ENCODE results near the gene CDKL1.

CDKL1 gene

DNA sequence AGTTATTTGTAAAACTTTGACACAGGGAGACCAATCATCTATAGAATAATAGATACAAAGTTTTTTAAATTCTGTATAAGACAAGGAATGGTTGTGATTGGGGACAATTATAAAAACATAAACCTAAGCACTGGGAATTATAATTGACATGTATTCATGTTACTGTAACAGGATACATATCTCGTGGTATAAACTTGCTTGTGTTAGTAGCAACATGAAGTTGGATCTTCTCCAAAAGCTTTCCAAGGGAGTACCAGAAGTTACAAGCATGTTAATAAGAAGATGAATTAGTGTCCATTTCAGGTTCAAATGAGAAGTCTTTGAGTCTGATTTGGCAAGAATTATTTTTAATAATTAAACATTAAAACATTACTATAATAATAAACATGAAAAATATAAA is 42.2 kb downstream of the CDKL1 start:
- H3K36me3 Mint-ChIP-seq, result peaks cover 6% of the 10 kb centered on the region
- DNase-seq (ENCODE audit: low spot score in 2 of 2) (no peak), ATAC-seq (no peak)
- H3K4me3 Mint-ChIP-seq, result no peak overlapping the region
- H3K9me3 Mint-ChIP-seq, result no peaks in the 10 kb centered on the region
- H3K27ac Mint-ChIP-seq, result no peak overlapping the region
- H3K4me1 Mint-ChIP-seq, result peaks cover 6% of the 10 kb centered on the region

DNA sequence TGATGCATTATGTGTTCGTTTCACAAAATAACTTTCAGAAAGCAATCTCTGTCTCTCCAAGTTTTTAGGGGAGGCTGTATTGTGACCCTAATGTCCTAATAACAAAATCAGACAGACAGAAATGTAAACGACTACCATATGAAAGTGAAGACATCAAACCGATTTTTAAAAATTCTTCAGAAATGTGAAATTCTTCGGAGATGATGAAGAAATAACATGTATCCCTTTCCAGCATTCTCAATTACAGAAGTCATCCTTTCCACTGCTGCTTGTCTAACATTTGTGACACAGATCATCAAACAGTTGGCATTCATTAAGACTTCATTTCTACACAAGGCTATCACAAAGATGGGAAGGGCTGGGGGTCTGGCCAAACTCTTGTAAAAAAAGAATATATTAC is 43.6 kb downstream of the CDKL1 start:
- Mint-ChIP-seq H3K36me3 (no peaks in the 10 kb centered on the region), H3K9me3 (no peaks in the 10 kb centered on the region), H3K4me1 (peaks cover 6% of the 10 kb centered on the region), H3K4me3 (no peak overlapping the region), H3K27ac (no peak overlapping the region)
- ATAC-seq (no peak), DNase-seq (ENCODE audit: low spot score in 2 of 2) (no peak)

DNA sequence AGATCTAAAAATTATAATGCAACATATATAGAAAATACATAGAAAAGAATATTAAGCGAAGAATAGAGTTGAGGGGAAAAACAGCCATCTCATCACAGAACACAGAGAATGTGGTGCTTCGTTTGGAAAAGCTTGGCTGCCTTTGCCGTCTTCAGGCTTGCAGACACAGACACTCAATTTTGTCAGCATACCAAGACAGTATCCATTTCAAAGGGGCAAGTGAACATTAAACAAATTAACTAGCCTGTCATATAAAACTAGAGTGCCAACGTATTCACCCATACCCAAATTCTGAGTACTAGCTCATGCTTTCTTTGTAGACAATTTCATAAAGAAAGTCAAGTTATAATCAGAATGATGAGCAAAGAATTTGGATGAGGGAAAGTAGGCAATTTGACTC is 44.1 kb downstream of the CDKL1 start:
- ATAC-seq, result no peak
- Mint-ChIP-seq H3K4me3 (no peak overlapping the region), H3K27ac (no peak overlapping the region), H3K9me3 (no peaks in the 10 kb centered on the region), H3K36me3 (no peaks in the 10 kb centered on the region), H3K4me1 (peaks cover 4% of the 10 kb centered on the region)
- DNase-seq (ENCODE audit: low spot score in 2 of 2), result no peak

DNA sequence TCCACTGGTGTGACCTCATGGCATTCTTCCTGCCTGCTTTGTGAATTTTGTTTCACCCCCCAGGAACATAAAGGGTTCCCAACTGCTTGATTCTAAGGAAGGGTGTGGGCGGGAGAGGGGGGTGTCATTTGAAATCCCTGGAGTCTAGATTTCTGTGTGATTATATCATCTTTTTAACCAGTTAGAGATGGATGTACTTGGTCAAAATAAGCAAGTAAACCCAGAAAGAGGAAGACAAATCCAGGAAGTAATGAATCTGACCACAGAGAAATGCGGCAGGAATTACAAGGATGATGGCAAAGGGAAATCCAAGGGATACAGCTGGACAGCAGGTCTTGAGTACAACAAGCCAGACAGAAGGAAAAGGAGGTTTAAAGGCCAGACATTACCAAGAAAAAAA is 45.7 kb downstream of the CDKL1 start:
- DNase-seq (ENCODE audit: low spot score in 2 of 2) (no peak), ATAC-seq (no peak)
- Mint-ChIP-seq H3K36me3 (no peaks in the 10 kb centered on the region), H3K9me3 (no peaks in the 10 kb centered on the region), H3K27ac (no peak overlapping the region), H3K4me1 (no peaks in the 10 kb centered on the region), H3K4me3 (no peak overlapping the region)

DNA sequence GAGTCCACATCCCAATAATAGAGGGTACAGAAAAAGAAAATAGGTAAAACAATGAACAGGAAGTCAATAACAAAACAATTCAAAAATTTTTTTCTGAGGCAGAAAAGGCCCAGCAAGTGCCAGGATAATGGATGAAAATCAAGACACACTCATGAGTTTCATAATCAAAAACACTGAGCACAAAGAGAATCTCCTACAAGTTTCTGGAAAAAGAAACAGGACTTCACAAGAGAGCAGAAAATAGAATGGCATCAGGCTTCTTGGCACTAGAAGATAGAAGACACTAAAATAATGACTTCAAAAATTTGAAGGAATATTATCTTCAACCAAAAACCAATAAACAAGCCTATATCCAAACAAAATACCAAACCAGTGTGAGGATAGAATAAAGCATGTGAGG is 47.7 kb downstream of the CDKL1 start:
- no peaks in the 10 kb centered on the region for H3K9me3 Mint-ChIP-seq
- H3K27ac Mint-ChIP-seq, result no peak overlapping the region
- H3K36me3 Mint-ChIP-seq, result no peaks in the 10 kb centered on the region
- peaks cover 11% of the 10 kb centered on the region for H3K4me1 Mint-ChIP-seq
- no peak for DNase-seq (ENCODE audit: low spot score in 2 of 2)
- ATAC-seq, result no peak
- no peak overlapping the region for H3K4me3 Mint-ChIP-seq

DNA sequence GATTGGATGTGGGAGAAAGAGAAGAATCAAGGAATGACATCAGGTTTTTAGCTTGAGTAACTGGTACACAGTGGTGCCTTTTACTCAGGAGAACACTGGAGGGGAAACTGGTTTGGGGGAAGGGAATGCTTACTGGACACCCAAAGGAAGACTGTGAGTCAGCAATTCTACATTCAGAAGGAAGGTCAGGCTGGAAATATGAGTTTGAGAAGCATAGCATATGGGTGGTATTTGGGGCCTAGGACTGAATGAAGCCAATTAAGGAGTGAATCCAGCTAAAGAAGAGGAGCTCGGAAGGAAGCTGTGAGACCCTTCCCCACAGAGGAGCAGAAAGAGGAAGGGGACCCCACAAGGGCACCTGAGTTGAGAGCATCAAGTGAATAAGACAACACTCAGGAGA is 49.2 kb downstream of the CDKL1 start:
- ATAC-seq, result no peak
- no peak for DNase-seq (ENCODE audit: low spot score in 2 of 2)
- Mint-ChIP-seq H3K9me3 (no peaks in the 10 kb centered on the region), H3K4me3 (no peak overlapping the region), H3K4me1 (peaks cover 18% of the 10 kb centered on the region), H3K36me3 (no peaks in the 10 kb centered on the region), H3K27ac (peak overlapping the region; percentile 32)

DNA sequence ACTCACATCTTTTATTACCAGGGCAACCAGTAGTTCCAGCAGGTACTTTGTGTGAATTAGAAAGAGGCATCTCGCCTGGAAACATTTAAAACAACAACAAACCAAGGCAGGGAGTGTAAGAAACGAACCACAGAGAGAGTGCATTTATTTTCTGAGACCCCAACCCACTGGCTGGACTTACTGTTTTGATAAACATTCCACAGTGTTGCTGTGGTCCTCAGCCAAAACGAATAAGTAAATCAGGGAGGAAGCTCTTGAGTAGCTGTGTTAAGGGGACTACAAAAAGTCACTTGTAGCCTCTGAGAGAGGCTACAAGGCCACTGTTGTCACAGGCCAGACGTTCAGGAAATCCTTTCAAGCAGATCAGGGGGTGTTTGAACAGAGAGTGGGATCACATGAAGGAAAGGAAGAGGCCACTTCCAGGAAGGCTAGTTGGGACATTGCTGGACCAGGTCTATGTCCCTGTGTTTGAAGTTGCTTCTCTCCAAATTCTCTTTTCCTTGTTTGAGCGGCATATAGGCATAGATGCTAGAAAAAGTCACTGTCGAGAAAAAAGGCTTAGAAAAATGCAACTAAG is 50.7 kb downstream of the CDKL1 start:
- no peaks in the 10 kb centered on the region for H3K36me3 Mint-ChIP-seq
- no peak for ATAC-seq
- DNase-seq (ENCODE audit: low spot score in 2 of 2), result no peak
- H3K4me3 Mint-ChIP-seq, result no peak overlapping the region
- H3K27ac Mint-ChIP-seq, result no peak overlapping the region
- H3K9me3 Mint-ChIP-seq, result no peaks in the 10 kb centered on the region
- peaks cover 18% of the 10 kb centered on the region for H3K4me1 Mint-ChIP-seq

DNA sequence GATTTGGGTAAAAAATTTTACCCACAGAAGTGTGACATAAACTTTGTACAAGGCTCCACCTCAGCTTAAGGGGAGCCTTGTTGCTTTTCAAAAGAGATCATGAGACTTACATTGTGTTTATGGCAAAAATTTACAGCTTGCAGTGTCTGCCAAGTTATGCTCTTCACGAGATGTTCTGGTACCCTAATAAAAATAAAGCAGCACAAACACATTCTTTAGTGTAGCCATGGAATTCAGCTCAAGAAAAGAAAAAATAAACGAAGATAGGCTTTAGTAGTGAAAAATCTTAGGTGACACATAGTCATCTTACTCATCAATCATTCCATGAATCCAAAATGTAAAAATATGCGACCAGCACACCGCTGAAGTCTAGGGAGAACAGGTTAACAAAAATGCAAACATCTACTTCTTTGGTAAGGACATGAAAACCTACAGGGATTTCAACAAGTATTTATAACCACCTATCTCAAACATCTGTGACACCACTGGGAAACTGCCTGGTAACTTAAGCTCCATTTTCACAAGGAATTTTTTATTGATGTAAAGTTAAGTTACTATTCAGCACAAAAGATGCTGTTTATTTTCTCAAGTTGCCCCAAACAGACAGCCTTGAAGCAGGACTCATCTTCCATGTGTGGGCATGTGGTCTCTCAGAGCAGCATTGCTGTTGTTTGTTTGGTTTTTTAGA is 51.7 kb downstream of the CDKL1 start:
- Mint-ChIP-seq H3K27ac (peak overlapping the region; percentile 79), H3K4me1 (peaks cover 18% of the 10 kb centered on the region), H3K36me3 (no peaks in the 10 kb centered on the region), H3K9me3 (no peaks in the 10 kb centered on the region), H3K4me3 (no peak overlapping the region)
- DNase-seq (ENCODE audit: low spot score in 2 of 2) (no peak), ATAC-seq (no peak)

DNA sequence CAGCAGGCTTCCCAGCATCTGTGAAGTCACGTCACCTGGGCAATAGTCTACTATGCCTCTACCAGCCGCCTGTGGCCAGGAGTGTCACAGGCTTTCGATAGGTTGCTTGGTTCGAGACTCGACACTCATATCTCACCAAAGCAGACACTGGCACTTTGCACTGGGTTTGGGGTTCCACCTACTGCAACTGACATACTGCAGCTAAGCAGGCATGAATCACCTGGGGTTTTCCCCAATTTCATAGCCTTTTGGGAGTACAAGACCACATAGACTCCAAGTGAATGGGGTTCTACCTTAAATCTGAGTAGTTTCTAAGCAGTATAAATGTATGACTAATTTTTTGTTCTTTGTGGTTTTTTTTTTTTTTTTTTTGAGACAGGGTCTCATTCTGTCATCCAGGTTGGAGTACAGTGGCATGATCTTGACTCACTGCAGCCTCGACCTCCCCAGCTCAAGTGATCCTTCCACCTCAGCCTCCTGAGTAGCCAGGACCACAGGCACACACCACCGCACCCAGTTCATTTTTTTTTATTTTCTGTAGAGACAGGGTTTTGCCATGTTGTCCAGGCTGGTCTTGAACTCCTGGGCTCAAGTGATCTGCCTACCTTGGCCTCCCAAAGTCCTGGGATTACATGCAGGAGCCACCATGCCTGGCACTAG is 52.4 kb downstream of the CDKL1 start:
- ATAC-seq, result peak; percentile 99
- Mint-ChIP-seq H3K27ac (peak overlapping the region; percentile 79), H3K9me3 (no peaks in the 10 kb centered on the region), H3K36me3 (no peaks in the 10 kb centered on the region), H3K4me3 (no peak overlapping the region), H3K4me1 (peaks cover 18% of the 10 kb centered on the region)
- peak; percentile 41 to 81 for DNase-seq (ENCODE audit: low spot score in 2 of 2)

DNA sequence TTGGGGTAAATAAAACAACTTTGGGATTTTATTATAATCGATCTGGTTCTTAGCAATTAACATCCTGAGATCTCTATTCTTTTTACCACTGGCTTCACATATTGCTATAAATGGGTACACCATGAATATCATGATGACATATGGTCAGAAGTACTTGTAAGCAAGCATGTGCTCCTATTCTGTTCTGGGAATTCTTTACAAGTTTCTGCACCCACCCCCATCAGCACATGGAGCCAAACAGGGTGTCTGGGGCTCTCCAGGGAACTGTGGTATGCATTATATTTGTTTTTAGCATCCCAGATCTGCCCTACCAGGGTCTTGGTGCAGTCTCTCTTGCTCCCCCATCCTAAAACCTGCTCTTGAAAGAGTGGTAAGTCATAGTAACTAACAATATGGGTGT is 53.2 kb downstream of the CDKL1 start:
- DNase-seq (ENCODE audit: low spot score in 2 of 2) (no peak), ATAC-seq (no peak)
- Mint-ChIP-seq H3K4me3 (no peak overlapping the region), H3K27ac (peak overlapping the region; percentile 79), H3K4me1 (peaks cover 18% of the 10 kb centered on the region), H3K9me3 (no peaks in the 10 kb centered on the region), H3K36me3 (no peaks in the 10 kb centered on the region)

DNA sequence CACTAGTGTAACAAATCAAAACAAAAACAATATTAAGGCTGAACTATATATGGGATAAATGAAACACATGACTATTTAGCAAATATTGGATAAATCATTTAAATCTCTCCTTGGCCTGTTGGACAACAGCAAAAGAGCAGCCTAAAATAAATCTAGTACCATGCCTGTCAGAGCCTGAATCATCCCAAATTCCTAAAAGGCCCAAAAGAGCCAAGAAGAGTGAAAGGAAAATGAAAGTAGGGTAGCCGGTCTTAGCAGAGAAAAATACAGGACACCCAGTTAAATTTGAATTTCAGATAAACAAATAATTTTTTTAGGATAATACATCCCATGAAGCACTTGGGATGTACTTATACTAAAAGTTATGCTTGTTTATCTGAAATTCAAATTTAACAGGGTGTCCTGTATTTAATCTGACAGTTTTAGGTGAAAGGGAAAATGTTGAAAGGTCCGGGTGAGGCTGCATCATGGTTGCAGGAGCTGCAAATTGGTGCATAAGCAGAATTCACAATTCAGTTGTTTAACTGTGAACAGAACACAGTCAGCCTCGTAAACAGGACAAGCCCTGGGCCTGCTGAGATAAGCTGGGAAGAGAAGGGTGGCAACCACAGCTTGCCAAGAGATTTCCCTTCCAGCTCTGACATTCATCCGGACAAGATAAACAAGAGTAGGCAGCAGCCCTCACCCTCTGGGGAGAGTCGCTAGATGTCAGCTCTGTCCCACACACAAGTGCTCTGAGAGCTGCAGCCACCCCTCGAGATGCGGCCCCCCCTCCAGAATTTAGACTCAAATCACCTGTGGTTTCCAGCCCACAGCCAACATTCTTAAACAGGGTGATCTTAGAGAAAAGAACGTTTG is 54.2 kb downstream of the CDKL1 start:
- no peaks in the 10 kb centered on the region for H3K36me3 Mint-ChIP-seq
- peaks cover 18% of the 10 kb centered on the region for H3K4me1 Mint-ChIP-seq
- ATAC-seq (peak; percentile 17), DNase-seq (ENCODE audit: low spot score in 2 of 2) (no peak)
- no peak overlapping the region for H3K27ac Mint-ChIP-seq
- no peak overlapping the region for H3K4me3 Mint-ChIP-seq
- no peaks in the 10 kb centered on the region for H3K9me3 Mint-ChIP-seq

DNA sequence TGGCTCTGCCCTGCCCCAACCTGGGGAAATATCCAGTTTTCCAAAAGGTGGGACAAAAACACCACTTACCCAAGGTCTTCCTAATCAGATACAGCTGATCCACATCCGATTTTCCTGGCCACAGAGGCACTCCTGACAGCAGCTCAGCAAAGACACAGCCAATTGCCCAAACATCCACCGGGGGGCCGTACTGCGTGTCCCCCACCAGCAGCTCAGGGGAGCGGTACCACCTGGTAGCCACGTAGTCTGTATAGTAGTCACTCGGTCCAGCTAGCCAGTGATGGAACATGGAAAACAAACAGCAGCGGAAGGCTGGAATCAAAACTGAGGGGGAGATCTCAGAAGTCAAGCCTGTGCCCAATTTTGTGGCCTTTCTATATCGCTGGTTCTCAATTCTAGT is 55.7 kb downstream of the CDKL1 start:
- no peak for DNase-seq (ENCODE audit: low spot score in 2 of 2)
- H3K4me3 Mint-ChIP-seq, result no peak overlapping the region
- no peaks in the 10 kb centered on the region for H3K9me3 Mint-ChIP-seq
- H3K4me1 Mint-ChIP-seq, result peaks cover 24% of the 10 kb centered on the region
- no peaks in the 10 kb centered on the region for H3K36me3 Mint-ChIP-seq
- no peak overlapping the region for H3K27ac Mint-ChIP-seq
- no peak for ATAC-seq

DNA sequence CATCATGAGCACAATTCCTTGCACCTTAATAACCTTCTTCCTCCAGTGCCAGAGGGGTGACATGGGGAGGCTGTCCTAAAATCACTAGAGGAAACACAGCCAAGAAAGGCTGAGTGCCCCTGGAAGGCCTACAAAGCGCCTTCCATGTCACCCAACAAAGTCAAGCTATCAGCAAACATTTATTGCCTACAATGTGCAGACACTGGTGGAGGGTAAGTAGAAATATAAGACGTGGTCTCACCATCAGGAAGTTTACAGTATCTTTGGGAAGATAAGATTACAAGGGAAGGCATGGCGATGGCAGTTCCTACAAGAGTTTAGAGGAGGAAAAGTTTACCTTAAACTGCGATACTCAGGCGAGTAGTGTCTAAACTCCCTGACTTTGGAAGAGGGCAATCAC is 56.6 kb downstream of the CDKL1 start:
- peaks cover 30% of the 10 kb centered on the region for H3K4me1 Mint-ChIP-seq
- H3K36me3 Mint-ChIP-seq, result no peaks in the 10 kb centered on the region
- no peaks in the 10 kb centered on the region for H3K9me3 Mint-ChIP-seq
- ATAC-seq (no peak), DNase-seq (ENCODE audit: low spot score in 2 of 2) (no peak)
- H3K27ac Mint-ChIP-seq, result no peak overlapping the region
- no peak overlapping the region for H3K4me3 Mint-ChIP-seq

DNA sequence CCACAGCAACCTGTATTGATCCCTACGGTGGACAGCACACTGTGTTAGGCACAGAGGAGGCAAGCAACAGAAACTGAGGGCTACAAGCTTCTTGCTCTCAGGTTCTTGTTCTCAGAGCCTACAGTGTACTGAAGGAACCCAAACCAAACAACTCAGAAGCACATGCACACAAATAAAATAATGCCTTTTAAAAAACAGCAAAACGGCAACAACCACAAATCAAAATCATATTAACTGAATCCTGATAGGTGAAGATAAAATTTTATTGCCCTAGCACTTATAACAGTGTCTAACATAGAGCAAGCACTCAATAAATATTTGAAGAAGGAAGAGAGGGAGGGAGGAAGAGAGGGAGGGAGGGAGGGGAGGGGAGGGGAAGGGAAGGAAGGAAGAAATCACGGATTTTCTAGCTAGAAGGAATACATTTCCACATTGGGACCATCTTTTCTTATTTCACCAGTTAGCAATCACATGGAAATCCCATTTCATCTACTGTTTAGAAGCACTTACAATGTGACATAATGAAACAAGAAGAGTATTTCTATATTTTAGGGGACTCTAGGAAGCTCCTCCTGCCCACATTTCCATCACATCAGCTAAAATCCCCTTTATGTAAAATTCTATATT is 57.4 kb downstream of the CDKL1 start:
- Mint-ChIP-seq H3K4me3 (no peak overlapping the region), H3K9me3 (no peaks in the 10 kb centered on the region), H3K27ac (no peak overlapping the region), H3K36me3 (peaks cover 4% of the 10 kb centered on the region), H3K4me1 (peaks cover 22% of the 10 kb centered on the region)
- DNase-seq (ENCODE audit: low spot score in 2 of 2) (no peak), ATAC-seq (no peak)

DNA sequence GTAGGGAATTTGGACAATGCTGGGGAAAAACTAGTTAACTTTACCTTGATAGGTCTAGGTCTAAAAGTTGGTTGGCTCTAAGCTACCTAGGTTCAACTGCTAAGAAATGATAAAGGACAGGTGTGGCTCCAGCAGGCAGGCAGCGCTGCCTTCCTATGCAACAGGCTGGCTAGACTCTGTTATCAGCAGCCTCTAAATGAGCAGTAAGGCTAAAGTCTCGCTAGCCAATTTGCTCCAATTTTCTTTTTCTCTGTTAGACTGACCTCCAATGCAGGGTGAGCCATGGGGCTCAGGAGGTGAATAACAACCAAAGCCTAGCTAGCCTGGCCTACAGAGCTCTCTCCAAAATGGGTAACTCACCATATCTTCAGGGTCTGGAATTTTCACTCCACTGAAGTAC is 58.1 kb downstream of the CDKL1 start:
- Mint-ChIP-seq H3K9me3 (no peaks in the 10 kb centered on the region), H3K4me1 (peaks cover 15% of the 10 kb centered on the region), H3K36me3 (peaks cover 4% of the 10 kb centered on the region), H3K27ac (no peak overlapping the region), H3K4me3 (no peak overlapping the region)
- ATAC-seq (no peak), DNase-seq (ENCODE audit: low spot score in 2 of 2) (no peak)

All from stimulated activated effector memory CD8-positive, alpha-beta T cell treated with anti-CD3 and anti-CD28 coated beads, Interleukin-12 subunit alpha, Interleukin-12 subunit beta, amount 100 ng/mL, for 72 hours (primary cell).